Activated naive CD4-positive, alpha-beta T cell treated with anti-CD3 and anti-CD28 coated beads for 36 hours (primary cell): ENCODE results near the gene MORN1. TPM values are rescaled to one million over a fixed set of nuclear protein-coding genes. Genes with fewer than 3 reads are reported as not detected.

ENCODE experiments used
- CTCF ChIA-PET: fragments of 350-600 bp; sonication (Branson Sonifier 250); formaldehyde crosslinking; loops from one replicate; lab custom pipeline; 2021; ENCODE audit warnings: antibody characterized with exemption; lab: Charles Lee
- DNase-seq: peaks from one replicate; pipeline ENCODE4 v3.0.0-alpha.2; 2020
- H3K27ac Mint-ChIP-seq: one replicate; pipeline ENCODE4 v1.8.0; 2021; ENCODE audit warnings: mild to moderate bottlenecking, mixed read lengths
- H3K27me3 Mint-ChIP-seq: one replicate; pipeline ENCODE4 v1.8.0; 2021; ENCODE audit warnings: low read depth, mixed read lengths
- H3K36me3 Mint-ChIP-seq: one replicate; pipeline ENCODE4 v1.8.0; 2021; ENCODE audit warnings: low read depth, mixed read lengths
- H3K4me1 Mint-ChIP-seq: one replicate; pipeline ENCODE4 v1.8.0; 2021; ENCODE audit warnings: low read depth, mixed read lengths
- H3K4me3 Mint-ChIP-seq: one replicate; pipeline ENCODE4 v1.8.0; 2021; ENCODE audit warnings: mild to moderate bottlenecking, moderate library complexity, mixed read lengths
- H3K9me3 Mint-ChIP-seq: one replicate; pipeline ENCODE4 v1.8.0; 2021; ENCODE audit warnings: mixed read lengths
- intact Hi-C: fragments of 100-400 bp; cut with micrococcal nuclease; formaldehyde crosslinking; loops from one replicate; pipeline ENCODE4 v1.15.1; 2023
- total RNA-seq, 2 experiments: library from RNA; stranded (reverse); gene quantifications; one replicate each; pipeline ENCODE4 v1.2.3, GENCODE V29; 2021

The MORN1 gene
- total RNA-seq, 2 experiments from 2014 or later = 3.2 to 4.9 TPM

DNA sequence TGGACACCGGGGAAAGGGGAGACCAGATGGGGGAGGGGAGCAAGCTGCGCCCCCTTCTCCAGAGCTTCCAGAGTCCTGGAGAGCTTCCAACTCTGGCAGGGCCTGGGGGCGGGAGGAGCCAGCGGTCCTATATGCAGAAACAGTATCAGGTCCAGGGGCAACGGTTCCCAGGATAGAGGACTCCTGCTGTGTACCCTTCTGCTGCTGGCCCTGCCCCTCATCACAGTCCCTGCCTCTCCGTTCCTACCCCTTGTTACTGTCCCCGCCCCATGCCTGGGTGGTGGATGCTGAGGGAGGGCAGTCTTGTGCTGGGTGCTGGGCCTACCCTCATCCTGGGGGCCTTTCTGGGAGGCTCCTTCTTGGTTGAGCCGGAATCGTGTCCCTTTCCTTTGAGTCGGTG lies 40.2 kb upstream of the MORN1 start:
- CTCF ChIA-PET = no interaction called here
- H3K4me3 Mint-ChIP-seq = no peak overlapping the region

DNA sequence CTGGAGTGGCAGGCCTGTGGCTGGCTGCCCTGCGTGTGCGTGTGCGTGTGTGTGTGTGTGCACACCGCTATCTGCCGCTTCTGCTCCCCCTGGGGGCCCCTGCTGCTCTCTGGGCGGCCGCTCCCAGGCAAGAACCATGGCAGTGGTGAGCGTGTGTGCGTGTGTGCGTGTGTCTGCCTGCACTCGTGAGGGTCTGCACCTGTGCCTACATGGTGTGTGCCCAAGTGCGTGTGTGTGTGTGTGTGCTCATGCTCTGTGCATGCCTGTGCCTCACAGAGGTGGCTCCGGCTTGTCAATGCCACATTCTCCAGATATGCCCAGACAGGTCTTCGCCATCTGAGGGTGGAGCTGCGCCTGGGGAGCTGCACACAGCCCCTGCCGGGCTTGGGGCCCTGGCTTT lies 39.7 kb upstream of the MORN1 start:
- CTCF ChIA-PET = no interaction called here
- no peak overlapping the region for H3K4me3 Mint-ChIP-seq

More for the DNA sequence above, 40.2 kb upstream of the MORN1 start:
- intact Hi-C loops = no loop called here
- no peaks in the 10 kb centered on the region for H3K4me1 Mint-ChIP-seq
- H3K9me3 Mint-ChIP-seq = peaks cover 4% of the 10 kb centered on the region
- no peak overlapping the region for H3K27ac Mint-ChIP-seq
- no peaks in the 10 kb centered on the region for H3K27me3 Mint-ChIP-seq
- no peaks in the 10 kb centered on the region for H3K36me3 Mint-ChIP-seq
- DNase-seq = no peak

DNA sequence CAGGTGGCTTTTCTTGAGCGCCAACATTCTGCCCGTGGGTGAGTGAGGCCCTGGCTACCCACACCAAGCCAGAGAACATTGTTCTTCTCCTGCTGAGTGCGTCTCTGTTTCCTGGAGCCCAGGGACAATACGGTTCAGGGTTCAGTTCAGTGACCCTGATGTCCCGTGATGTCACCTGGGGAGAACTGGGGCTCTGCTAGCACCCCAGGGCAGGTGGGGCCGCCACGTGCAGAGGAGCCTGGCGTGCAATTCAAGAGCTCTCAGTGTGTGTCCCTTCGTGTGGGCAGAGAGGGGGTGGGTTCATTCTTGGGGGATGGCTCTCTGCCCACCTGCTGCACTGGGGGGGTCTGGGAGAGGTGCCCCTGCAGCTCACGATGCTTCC lies 39.2 kb upstream of the MORN1 start:
- no peak overlapping the region for H3K27ac Mint-ChIP-seq
- DNase-seq = no peak
- no peak overlapping the region for H3K4me3 Mint-ChIP-seq
- H3K27me3 Mint-ChIP-seq = no peaks in the 10 kb centered on the region
- no peaks in the 10 kb centered on the region for H3K4me1 Mint-ChIP-seq
- no peaks in the 10 kb centered on the region for H3K36me3 Mint-ChIP-seq
- intact Hi-C loops = no loop called here
- H3K9me3 Mint-ChIP-seq = peaks cover 4% of the 10 kb centered on the region
- CTCF ChIA-PET = interaction anchor here (1.3 kb wide), 1 partner anchor 10 kb away, joined by 3 read pairs; no protein-coding TSS in a partner anchor

More for the DNA sequence above, 39.7 kb upstream of the MORN1 start:
- Mint-ChIP-seq H3K36me3 (no peaks in the 10 kb centered on the region), H3K27me3 (no peaks in the 10 kb centered on the region), H3K4me1 (no peaks in the 10 kb centered on the region), H3K9me3 (peaks cover 4% of the 10 kb centered on the region), H3K27ac (no peak overlapping the region)
- intact Hi-C loops = no loop called here
- DNase-seq = no peak

DNA sequence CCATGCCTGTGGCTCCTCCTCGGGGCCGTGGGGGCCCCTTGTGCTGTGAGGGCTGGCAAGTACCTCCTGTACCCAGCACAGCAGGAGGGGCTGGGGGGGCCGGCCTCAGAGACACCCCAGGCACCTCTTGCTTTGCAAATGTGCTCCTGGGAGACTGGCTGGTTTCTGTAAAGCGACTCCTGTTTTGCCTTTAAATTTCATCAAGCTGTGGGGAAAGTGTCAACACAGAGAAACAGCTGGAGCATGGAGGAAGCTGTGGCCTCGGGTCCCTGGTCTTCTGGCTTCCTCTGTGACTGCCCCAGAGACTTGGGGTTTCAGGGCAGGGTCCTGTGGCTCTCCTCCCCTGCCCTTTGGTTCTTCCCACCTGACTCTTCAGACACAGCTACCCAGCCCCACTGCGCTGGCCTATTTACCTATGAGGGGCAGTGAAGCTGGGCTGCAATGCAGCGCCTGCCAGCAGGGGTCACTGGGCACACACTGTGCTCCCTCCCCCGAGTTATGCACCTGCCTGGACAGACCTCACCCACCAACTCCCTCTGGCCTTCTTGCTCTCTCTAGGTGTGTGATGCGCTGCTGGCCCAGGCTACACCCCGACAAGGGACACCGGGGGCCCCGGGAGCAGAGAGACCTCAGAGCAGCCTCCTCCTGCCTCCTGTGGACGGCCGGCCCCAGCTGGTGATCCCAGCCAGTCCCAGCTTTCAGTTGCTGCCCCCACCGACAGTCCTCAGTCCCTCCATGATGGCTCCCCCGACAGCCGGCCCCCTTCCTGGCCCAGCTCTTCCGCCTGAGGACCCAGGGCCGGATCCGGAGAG lies 38.6 kb upstream of the MORN1 start:
- no peaks in the 10 kb centered on the region for H3K27me3 Mint-ChIP-seq
- no peaks in the 10 kb centered on the region for H3K36me3 Mint-ChIP-seq
- CTCF ChIA-PET = interaction anchor here (0.8 to 1.3 kb wide), 3 partner anchors 9 to 94 kb away, joined by 3 read pairs; no protein-coding TSS in a partner anchor
- H3K9me3 Mint-ChIP-seq = peaks cover 4% of the 10 kb centered on the region
- no peak overlapping the region for H3K27ac Mint-ChIP-seq
- H3K4me3 Mint-ChIP-seq = no peak overlapping the region
- intact Hi-C loops = no loop called here
- H3K4me1 Mint-ChIP-seq = no peaks in the 10 kb centered on the region
- peak; percentile 35 for DNase-seq

DNA sequence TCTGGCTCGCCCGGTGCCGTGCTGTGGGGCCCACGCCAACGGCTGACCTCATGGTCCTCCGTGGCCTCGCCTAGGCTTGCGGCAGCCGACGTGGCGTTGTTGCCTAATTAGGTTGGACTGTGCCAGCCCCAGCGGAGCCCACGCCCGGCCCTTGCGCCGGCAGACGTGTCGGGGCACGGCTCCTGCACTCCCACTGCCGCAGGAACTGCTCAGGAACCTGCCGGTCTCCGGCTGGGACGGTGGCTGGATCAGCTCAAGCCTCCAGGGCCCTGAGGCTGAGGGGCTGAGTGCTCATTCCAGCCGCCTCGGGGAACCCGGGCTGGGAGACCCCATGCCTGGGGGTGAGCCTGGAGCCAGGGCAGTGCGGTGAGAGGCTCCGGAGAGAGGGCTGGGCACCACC lies 37.1 kb upstream of the MORN1 start:
- DNase-seq = no peak
- H3K36me3 Mint-ChIP-seq = no peaks in the 10 kb centered on the region
- H3K9me3 Mint-ChIP-seq = peaks cover 4% of the 10 kb centered on the region
- CTCF ChIA-PET = no interaction called here
- H3K27ac Mint-ChIP-seq = no peak overlapping the region
- H3K27me3 Mint-ChIP-seq = no peaks in the 10 kb centered on the region
- intact Hi-C loops = no loop called here
- no peak overlapping the region for H3K4me3 Mint-ChIP-seq
- H3K4me1 Mint-ChIP-seq = no peaks in the 10 kb centered on the region

DNA sequence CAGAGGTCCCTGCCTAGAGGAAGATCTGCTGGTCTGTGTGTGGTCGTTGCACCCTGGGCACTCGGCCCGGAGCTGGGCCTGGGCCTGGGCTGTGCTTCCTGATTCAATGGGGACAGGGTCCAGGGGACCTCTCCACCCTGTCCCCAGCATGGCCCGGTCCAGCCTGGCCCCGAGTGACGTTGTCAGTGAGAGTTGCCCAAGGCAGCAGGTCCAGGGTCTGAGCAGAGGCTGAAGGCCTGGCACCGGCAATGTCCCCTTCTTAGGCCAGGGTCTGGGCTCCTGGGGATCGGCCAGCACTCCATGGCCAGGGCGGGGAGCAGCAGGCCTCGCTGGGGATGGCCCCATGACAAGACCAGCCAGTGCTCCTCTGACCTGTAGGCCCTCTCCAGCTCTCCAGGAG lies 36.6 kb upstream of the MORN1 start:
- no peak overlapping the region for H3K27ac Mint-ChIP-seq
- intact Hi-C loops = no loop called here
- CTCF ChIA-PET = no interaction called here
- H3K27me3 Mint-ChIP-seq = no peaks in the 10 kb centered on the region
- no peaks in the 10 kb centered on the region for H3K36me3 Mint-ChIP-seq
- H3K4me3 Mint-ChIP-seq = no peak overlapping the region
- H3K9me3 Mint-ChIP-seq = peaks cover 8% of the 10 kb centered on the region
- DNase-seq = no peak
- H3K4me1 Mint-ChIP-seq = no peaks in the 10 kb centered on the region

DNA sequence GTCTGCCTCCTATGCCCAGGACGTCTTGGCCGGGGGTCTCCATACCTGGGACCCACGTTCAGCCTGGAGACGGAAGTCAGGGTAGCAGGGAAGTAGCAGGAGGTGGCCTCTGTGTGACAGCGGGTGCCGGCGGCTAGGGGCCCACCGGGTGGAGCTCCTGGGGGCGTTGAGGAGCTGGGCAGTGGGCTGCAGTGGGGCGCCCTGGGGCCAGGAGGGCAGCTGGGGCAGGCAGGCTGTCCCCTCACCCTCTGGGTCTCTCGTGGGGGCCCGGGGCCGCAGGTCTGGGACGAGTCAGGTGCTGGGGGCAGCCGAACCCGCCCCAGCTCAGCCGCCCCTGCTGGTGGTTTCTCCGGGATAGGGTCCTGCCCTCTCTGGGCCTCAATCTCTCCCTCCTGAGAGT lies 35.7 kb upstream of the MORN1 start:
- no peak for DNase-seq
- intact Hi-C loops = no loop called here
- H3K4me1 Mint-ChIP-seq = no peaks in the 10 kb centered on the region
- no peak overlapping the region for H3K4me3 Mint-ChIP-seq
- no peaks in the 10 kb centered on the region for H3K27me3 Mint-ChIP-seq
- peaks cover 10% of the 10 kb centered on the region for H3K9me3 Mint-ChIP-seq
- no peak overlapping the region for H3K27ac Mint-ChIP-seq
- H3K36me3 Mint-ChIP-seq = no peaks in the 10 kb centered on the region
- CTCF ChIA-PET = no interaction called here

DNA sequence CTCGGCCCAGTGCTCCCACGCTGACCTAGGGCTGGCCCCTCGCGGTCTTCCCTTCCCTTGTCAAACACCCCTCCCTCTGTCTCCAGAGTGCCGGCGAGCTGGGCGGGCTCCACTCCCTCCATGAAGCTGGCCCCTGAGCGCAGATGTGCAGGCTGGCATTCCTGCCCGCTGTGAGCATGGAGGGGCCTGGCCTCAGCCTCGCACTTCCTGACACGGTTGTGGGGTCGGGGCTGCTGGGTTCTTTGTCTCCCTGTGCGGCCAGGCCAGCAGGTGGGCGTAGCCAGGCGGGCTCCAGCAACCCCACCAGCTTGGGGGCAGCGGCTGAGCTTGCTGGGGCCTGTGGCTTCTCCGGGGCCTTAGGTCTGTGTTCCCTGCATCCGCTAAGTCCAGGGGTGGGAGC lies 35.2 kb upstream of the MORN1 start:
- intact Hi-C loops = no loop called here
- DNase-seq = no peak
- no peaks in the 10 kb centered on the region for H3K36me3 Mint-ChIP-seq
- H3K4me3 Mint-ChIP-seq = no peak overlapping the region
- peaks cover 10% of the 10 kb centered on the region for H3K9me3 Mint-ChIP-seq
- no peak overlapping the region for H3K27ac Mint-ChIP-seq
- CTCF ChIA-PET = no interaction called here
- no peaks in the 10 kb centered on the region for H3K27me3 Mint-ChIP-seq
- no peaks in the 10 kb centered on the region for H3K4me1 Mint-ChIP-seq

DNA sequence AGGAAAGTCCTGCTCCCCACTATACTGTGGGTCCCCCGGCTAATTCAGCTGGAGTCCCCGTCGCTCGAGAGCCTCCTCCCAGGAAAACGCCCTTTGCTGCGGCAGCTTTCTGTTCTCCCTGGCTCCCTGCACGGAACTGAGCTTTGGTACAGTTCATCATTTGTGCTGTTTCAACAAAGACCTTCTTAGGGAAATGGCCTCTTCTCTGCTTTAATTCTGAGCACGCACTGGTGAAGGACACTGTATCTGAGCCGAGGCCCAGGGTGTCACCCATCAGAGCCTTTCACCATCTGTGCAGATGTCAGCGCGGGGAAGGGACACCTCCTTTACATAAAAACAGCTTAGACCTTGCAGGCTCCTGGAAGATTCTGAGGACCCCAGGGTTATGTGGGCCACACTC lies 34.5 kb upstream of the MORN1 start:
- CTCF ChIA-PET = no interaction called here
- Mint-ChIP-seq H3K27ac (no peak overlapping the region), H3K4me1 (no peaks in the 10 kb centered on the region), H3K27me3 (no peaks in the 10 kb centered on the region), H3K36me3 (no peaks in the 10 kb centered on the region), H3K4me3 (no peak overlapping the region), H3K9me3 (peaks cover 10% of the 10 kb centered on the region)
- intact Hi-C loops = no loop called here
- no peak for DNase-seq

DNA sequence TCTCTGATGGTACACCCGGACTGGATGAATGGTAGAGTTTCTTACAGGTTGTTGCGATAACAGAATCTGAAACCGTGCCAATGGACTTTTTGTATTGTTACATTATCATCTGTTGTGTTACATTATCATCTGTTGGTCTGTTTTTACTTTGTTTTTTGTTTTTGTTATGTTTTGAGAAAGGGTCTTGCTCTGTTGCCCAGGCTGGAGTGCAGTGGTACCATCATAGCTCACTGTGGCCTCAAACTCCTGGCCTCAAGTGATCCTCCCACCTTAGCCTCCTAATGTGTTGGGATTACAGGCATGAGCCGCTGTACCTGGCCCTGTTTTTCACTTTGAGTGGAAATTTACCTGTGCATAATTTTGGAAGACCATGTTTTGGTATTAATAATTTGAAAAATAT lies 31.2 kb upstream of the MORN1 start:
- H3K36me3 Mint-ChIP-seq = no peaks in the 10 kb centered on the region
- no peaks in the 10 kb centered on the region for H3K27me3 Mint-ChIP-seq
- no peak overlapping the region for H3K4me3 Mint-ChIP-seq
- no peak for DNase-seq
- no peak overlapping the region for H3K27ac Mint-ChIP-seq
- H3K9me3 Mint-ChIP-seq = peaks cover 6% of the 10 kb centered on the region
- intact Hi-C loops = no loop called here
- CTCF ChIA-PET = no interaction called here
- no peaks in the 10 kb centered on the region for H3K4me1 Mint-ChIP-seq

DNA sequence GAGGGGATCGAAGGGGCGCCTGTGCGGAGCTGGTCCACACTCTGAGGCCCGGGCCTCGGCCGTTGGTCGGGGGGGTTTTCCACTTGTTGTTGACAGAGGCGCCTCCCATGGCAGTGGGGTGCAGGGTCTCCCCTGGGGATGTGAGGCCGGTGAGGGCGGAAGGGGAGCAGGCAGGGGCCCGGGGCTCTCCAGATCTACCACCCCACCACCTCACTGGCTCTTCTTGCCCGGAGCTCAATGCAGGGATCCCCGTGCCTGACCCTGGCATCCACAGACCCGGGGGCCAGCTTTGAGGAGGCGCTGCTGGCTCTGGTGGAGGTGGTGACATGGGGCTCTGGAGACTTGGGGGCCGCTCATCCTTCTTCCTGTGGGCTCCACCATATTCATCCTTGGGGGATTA lies 28.1 kb upstream of the MORN1 start:
- Mint-ChIP-seq H3K27me3 (no peaks in the 10 kb centered on the region), H3K36me3 (no peaks in the 10 kb centered on the region), H3K4me3 (no peak overlapping the region), H3K4me1 (peaks cover 25% of the 10 kb centered on the region), H3K27ac (no peak overlapping the region), H3K9me3 (peaks cover 6% of the 10 kb centered on the region)
- intact Hi-C loops = loop anchor here (10.0 kb wide), 1 partner anchor 385 kb away; the partner anchor contains the start of gene TTC34
- CTCF ChIA-PET = no interaction called here
- DNase-seq = no peak

DNA sequence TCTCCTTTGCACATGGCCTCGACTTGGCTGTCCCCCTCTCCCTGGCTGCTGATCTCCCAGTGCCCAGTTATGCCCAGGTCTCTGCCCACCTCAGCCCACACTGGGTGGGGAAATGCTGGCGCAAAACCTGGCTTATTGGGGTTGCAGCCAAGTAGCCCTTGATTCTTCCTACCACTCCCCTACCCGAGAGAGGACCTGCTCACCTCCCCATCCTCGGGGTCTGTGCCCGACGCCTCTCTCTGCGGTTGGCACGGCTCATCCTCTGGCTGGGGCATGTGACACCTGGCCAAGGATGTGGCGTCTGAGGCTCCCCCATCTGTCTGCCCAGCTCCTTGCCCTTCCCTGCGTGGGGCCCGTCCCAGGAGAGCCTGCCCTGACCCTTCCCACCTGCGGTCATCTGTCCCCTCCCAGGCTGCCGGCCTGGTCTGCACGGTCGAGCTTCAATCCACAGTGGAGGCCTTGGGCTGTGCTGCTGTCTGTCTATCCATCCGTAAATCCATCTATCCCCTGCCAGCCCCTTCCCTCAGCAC lies 27.5 kb upstream of the MORN1 start:
- Mint-ChIP-seq H3K4me3 (no peak overlapping the region), H3K27me3 (no peaks in the 10 kb centered on the region), H3K27ac (no peak overlapping the region), H3K36me3 (no peaks in the 10 kb centered on the region), H3K9me3 (peaks cover 6% of the 10 kb centered on the region), H3K4me1 (peaks cover 30% of the 10 kb centered on the region)
- no peak for DNase-seq
- intact Hi-C loops = loop anchor here (10.0 kb wide), 1 partner anchor 386 kb away; the partner anchor contains the start of gene TTC34
- CTCF ChIA-PET = no interaction called here

DNA sequence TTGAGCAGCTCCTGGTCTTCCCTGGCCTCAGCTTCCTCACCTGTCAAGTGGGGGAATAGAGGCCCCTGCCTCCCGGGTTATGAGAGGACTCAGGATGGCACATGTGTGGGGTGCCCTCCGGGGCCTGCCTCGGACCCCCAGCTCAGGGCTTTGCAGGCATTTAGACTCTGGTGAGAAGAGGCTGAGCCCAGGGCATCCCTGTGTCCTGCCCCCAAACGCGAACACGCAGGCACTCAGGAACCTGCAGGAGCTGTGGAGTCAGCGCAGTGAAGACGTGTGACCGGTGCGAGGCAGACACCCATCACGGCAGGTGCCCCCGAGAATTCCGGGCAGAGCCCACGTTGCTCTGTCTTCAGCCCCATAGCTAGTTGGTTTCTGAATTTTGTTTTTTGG lies 26.5 kb upstream of the MORN1 start:
- DNase-seq = no peak
- Mint-ChIP-seq H3K9me3 (peaks cover under 1% of the 10 kb centered on the region), H3K27ac (no peak overlapping the region), H3K36me3 (no peaks in the 10 kb centered on the region), H3K27me3 (no peaks in the 10 kb centered on the region), H3K4me3 (no peak overlapping the region), H3K4me1 (peaks cover 32% of the 10 kb centered on the region)
- CTCF ChIA-PET = no interaction called here
- intact Hi-C loops = loop anchor here (10.0 kb wide), 1 partner anchor 387 kb away; the partner anchor contains the start of gene TTC34
